Measurements from ENCODE around the gene TNKS1BP1.

Gene TNKS1BP1

GRCh38 chr11:57335023-57335342, 10.2 kb upstream of the TNKS1BP1 start:
- no peak for DNase-seq (ENCODE audit: extremely low spot score, insufficient read length, low read depth)
- peak; percentile 21 for FAIRE-seq

GRCh38 chr11:57332694-57333440, 8.1 kb upstream of the TNKS1BP1 start:
- FAIRE-seq: no peak
- DNase-seq (ENCODE audit: extremely low spot score, insufficient read length, low read depth): no peak

- FAIRE-seq (no peak), DNase-seq (ENCODE audit: extremely low spot score, insufficient read length, low read depth) (no peak)
These were observed 7.0 kb upstream of the TNKS1BP1 start for GRCh38 chr11:57331720-57332119.

DNA sequence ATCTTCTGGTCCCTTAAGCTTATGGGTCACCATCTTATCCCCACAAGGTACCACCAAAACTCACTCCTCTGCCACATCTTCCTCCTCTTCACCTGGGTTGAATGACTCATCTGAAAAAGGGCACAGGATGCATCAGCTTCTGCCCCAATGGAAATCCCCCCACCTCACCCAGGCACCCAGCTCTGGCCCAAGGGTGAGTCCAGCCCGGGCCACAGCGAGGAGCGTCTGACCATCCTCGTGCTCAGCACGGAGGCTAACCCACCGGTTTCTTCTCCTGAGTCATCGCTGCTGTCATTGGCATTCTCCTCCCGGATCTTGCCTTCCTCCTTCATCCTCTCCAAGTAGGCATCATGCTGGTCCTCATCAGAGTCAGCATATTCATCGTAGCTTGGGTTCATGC, 5.3 kb upstream of the TNKS1BP1 start:
- DNase-seq (ENCODE audit: extremely low spot score, insufficient read length, low read depth) (no peak), FAIRE-seq (no peak)

DNA sequence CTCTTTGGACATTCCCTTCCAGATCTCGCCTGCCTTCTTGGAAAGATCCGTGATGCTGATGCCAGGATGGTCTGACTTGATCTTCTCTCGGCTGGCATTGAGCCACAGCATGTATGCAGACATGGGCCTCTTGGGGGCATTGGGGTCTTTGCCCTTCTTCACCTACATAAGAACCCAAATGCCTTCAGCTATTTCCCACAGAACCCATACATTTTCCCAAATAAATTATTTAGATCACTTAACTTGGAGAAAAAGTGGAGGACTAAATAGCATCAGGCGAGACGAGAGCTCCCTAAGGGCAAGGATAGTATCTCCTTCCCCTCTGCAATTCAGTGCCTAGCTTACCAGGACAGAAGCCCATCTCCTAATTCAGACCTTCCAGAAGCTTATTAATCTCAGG, 3.0 kb upstream of the TNKS1BP1 start:
- FAIRE-seq (no peak), DNase-seq (ENCODE audit: extremely low spot score, insufficient read length, low read depth) (no peak)

- DNase-seq (ENCODE audit: extremely low spot score, insufficient read length, low read depth) (no peak), FAIRE-seq (peak; percentile 35)
These were observed 940 bp upstream of the TNKS1BP1 start for GRCh38 chr11:57325735-57326048.

DNA sequence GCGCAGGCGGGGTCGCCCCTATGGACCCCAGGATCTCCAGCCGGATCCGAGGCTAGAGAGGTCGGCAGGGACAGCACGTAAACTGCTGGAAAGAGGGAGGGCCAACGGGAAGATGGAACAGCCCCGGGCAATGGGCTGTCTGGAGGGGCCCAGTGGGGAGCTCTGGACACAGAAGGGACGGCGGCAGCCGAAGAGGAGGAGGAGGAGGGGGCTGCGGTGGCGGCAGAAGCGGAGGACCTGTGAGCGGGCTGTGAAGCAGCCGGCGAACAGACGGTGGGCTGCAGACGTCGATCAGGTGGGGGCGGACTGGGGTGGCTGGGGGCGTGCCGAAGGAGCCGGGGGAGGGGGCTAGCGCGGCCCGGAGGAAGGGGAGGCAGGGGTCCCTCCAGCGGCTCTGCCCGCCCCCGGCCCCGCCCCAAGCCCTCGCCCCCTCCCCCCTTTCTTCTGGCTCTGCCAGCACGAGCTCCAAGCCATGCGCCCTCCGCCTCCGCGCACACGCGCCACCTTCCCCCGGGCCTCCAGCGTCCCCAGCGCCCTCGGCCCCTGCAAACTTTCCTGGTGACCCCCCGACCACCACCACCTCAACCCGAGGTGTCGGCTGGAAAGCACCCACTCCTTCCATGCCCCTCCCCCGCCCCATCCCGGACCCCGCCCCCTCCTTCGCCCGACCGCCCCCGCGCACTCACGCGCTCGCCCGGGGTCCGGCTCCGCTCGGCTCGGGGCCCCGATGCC, 432 bp downstream of the TNKS1BP1 start:
- FAIRE-seq (no peak), DNase-seq (ENCODE audit: extremely low spot score, insufficient read length, low read depth) (peak; percentile 33)

GRCh38 chr11:57323855-57324153, 948 bp downstream of the TNKS1BP1 start:
- FAIRE-seq: no peak
- DNase-seq (ENCODE audit: extremely low spot score, insufficient read length, low read depth): no peak

DNA sequence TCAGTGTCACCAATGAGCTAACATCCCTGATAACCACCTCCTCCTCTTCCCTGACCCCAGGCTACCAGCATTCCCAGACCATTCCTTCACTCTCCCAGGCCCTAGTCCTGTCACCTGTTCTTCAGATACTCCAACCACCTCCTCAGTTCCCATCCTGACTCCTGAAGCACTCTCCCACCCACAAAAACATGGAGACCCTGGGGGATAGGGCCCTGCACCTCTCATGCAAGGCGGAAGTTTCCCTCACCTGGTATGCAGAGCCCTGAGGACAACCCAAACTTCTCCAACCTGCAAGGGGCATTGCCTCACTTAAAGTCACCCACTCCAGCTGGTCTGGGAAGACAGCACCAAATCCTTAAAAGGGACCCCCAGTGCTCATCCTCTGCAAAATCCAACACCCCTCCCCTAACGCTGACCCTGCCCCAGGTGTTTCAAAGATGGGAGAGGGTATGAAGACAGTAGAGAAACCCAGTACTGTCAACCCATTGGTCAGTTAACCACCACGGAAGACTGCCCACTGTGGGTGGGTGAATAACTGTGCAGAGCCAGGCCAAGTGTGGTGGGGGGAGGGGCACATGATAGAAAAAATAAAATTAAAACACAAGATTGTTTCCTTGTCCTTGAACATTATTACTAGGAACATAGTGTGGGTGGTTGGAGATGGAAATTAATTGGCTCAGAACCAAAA, 1.4 kb downstream of the TNKS1BP1 start:
- FAIRE-seq: no peak
- DNase-seq (ENCODE audit: extremely low spot score, insufficient read length, low read depth): no peak

DNA sequence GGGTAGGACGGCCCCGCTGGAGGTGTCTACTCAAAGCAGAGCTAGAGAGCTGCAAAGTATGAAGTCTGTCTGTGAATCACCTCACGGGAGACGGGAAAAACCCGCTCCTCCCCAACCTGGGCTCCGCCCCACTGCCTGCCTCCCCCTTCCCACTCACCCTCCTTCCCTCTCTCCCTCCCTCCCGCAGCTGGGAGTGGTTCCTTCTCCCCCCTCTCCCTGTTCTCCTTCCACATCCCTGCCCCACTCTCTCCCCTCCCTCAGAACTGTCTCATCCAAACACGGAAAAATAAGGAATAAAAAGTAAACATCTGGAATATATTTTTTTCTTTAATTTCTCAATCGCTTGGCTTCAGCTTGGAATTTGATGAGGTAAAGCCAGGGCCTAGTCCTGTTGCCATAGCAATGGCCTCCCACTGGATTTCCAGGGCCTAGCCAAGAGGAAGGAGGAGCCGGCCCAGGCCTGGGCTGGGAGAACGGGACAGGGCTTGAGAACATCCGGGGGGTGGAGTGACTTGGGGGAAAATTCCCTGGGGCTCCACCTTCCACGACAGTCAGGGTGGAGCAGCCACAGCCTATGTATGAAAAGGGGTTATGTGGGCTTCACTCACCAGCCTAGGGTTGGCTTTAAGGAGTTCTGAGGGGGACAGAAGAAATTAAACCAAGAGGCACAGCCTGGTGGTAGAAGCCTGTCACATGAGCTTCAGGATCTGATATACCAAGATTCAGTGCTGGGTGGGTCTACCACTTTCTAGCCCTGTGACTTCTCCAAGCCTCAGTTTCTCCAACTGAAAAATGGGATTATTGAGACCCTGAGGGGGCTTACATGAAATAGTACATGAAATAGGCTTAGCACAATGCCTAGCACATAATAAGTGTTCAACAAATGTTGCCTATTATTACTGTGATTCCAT, 2.2 kb downstream of the TNKS1BP1 start:
- DNase-seq (ENCODE audit: extremely low spot score, insufficient read length, low read depth) (no peak), FAIRE-seq (no peak)

DNA sequence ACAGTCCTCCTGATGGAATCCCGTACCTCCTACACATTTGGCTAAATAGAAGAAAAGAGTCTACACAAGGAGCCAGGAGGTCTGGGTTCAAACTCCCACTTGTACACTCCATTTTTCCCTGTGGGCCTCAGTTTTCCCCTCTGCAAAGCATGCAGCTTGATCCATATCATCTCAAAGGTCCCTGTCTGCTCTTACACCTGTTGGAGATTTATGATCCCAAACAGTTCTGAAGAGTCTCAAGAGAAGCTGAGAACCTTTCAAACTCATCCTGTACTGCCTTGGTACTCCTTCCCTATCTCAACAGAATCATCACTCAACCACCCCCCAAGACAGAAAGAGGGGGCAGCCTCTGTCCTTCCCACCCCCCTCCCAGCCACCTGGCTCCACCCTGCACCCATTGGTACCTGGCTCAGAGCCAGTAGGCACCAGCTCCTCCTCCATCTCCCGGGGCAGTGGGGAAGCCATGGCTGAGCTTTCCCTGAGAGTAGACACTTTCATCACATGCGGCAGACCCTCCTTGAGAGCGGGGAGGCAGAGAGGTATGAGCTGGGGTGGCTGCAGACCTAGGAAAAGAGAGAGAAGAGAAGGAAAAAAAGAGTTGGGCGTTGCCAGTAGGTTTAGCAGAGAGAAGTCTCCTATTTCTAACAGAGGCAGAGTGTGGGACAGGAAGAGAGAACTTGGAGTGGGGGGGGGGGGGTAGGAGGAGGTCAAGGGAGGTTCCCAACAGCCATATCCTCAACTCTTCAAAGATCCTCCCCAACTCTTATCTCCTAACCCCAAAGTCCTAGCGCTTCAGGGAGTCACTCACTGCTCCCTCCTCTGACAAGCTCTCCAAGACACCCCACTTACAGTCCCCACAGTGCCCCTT, 3.1 kb downstream of the TNKS1BP1 start:
- DNase-seq (ENCODE audit: extremely low spot score, insufficient read length, low read depth) (no peak), FAIRE-seq (no peak)

GRCh38 chr11:57320719-57321387, 3.9 kb downstream of the TNKS1BP1 start:
- no peak for FAIRE-seq

DNA sequence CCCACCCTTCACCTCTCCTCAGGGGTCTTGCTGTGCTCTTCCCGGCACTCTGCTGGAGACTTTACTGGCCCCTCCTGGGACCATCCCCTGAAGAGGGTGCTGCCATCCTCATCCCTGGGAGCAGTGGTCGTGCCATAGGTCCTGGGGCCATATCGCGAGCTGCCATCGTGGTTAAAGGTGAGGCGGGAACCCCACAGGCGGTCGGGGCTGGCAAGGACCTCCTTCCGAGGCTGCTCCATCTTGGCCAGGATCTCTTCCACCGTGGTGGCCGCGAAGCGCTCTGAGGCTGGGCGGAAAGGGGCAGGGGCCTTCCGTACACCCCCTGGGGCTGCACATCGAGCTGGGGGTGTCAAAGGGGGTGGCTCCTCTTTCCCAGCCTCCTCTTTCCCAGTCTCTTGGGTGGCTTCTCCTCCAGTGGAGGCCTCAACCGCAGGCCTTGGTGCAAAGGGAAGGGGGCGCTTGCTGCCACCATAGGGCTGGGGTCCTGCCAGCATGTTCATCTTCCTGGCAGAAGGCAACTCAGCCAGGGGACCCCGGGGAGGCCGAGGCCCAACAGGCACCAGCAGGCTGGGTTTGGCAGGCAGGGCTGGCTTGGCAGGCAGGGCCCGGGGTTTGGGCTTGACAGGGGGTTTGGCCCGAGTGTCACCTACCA, 4.6 kb downstream of the TNKS1BP1 start:
- DNase-seq (ENCODE audit: extremely low spot score, insufficient read length, low read depth) (no peak), FAIRE-seq (no peak)

More at GRCh38 chr11:57320719-57321387, 3.9 kb downstream of the TNKS1BP1 start:
- DNase-seq (ENCODE audit: extremely low spot score, insufficient read length, low read depth): no peak

GRCh38 chr11:57318178-57318577, 6.6 kb downstream of the TNKS1BP1 start:
- FAIRE-seq (no peak), DNase-seq (ENCODE audit: extremely low spot score, insufficient read length, low read depth) (no peak)

DNA sequence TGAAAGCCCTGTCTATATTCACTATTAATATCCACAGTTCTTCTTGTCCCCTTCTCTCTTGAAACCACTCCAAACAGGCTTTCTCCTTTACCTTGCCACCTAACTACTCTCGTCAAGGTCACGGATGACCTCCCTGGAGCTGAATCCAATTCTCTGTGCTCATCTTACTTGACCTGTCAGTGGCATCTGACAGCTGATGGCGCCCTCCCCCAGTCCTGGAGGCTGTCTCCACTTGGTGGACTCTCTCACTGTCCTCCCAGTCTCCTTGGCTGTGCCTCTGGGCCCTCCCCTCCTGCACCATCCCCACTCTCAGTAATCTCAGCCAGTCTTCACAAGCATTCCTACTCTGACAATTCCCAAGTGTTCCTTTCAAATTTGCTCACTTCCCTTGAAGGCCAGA, 8.7 kb downstream of the TNKS1BP1 start:
- DNase-seq (ENCODE audit: extremely low spot score, insufficient read length, low read depth) (no peak), FAIRE-seq (no peak)

DNA sequence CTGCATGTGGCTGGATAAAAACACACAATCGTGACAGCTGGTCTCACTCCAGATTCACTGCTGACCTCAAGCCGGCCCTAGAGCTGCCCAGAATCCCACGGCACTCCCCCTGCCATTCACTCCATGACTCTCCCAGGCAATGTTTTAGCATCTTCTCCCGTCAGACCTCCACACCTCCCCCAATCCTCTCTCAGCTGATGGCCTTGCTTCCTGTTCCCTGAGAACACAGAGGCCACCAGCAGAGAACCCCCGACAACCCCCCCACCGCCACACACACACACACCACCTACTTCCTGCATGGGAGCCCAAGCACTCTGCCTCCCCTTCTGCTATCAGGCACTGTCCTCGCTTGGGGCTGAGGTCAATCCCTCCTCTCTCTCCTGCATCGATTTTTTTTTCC, 9.3 kb downstream of the TNKS1BP1 start:
- FAIRE-seq (no peak), DNase-seq (ENCODE audit: extremely low spot score, insufficient read length, low read depth) (no peak)

- FAIRE-seq (no peak), DNase-seq (ENCODE audit: extremely low spot score, insufficient read length, low read depth) (no peak)
These were observed 10.4 kb downstream of the TNKS1BP1 start for GRCh38 chr11:57314221-57314973.

DNA sequence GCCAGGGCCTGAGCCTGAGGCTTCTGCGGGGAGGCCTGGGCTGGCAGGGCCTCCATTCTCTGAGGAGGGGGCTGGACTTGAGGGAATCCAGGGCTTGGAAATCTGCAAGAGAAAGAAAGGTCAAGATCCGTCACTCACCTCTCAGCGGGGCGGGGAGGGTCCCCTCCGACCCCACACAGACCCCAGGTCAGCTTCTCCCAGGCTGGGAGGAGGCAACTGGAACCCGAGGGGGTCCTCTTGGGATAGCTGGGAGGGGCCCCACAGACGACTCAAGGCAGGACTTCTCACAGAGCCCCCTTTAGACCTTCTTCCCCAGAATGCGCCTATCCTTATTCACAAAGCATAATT, 11.0 kb downstream of the TNKS1BP1 start:
- FAIRE-seq (no peak), DNase-seq (ENCODE audit: extremely low spot score, insufficient read length, low read depth) (no peak)

Measured in GM18507 (cell line).